Spleen (tissue), 11 donors: Measurements from ENCODE around the gene CD1B. TPM values are rescaled to one million over a fixed set of nuclear protein-coding genes. Genes with fewer than 3 reads are reported as not detected.
A peak's percentile ranks its signal among the peaks of the same experiment; 100 is the strongest.

Experiments
- DNase-seq: peaks from one replicate; pipeline ENCODE4 v3.0.0-alpha.2; 2020
- H3K27ac ChIP-seq, 8 donors: fragments of 200-600 bp; sonication (generic) in 7 of 8; 1 replicate in 4 of 8; 2 replicates in 4 of 8; pipeline versions ENCODE4 v1.5.0 to v1.8.0; 2016 to 2021; ENCODE audit warnings: inconsistent platforms in 4 of 8, mild to moderate bottlenecking in 4 of 8, moderate library complexity in 1 of 8
- H3K27me3 ChIP-seq, 7 donors: fragments of 200-600 bp; sonication (generic) in 6 of 7; replicated peaks in 1 of 7; 1 replicate in 4 of 7; 2 replicates in 3 of 7; pipeline versions ENCODE4 v1.5.0 to v1.8.0; 2016 to 2021; ENCODE audit warnings: inconsistent platforms in 3 of 7, mild to moderate bottlenecking in 1 of 7
- H3K36me3 ChIP-seq, 6 donors: fragments of 200-600 bp; sonication (generic) in 5 of 6; 1 replicate in 4 of 6; 2 replicates in 2 of 6; pipeline versions ENCODE4 v1.5.0 to v1.8.0; 2016 to 2021; ENCODE audit warnings: inconsistent platforms in 2 of 6
- H3K4me1 ChIP-seq, 6 donors: fragments of 200-600 bp; sonication (generic) in 5 of 6; 1 replicate in 3 of 6; 2 replicates in 3 of 6; pipeline versions ENCODE4 v1.5.0 to v1.8.0; 2016 to 2021; ENCODE audit warnings: inconsistent platforms in 3 of 6
- H3K4me3 ChIP-seq, 8 donors: fragments of 200-600 bp; sonication (generic) in 7 of 8; 1 replicate in 4 of 8; 2 replicates in 4 of 8; pipeline versions ENCODE4 v1.5.0 to v1.8.0; 2016 to 2021; ENCODE audit warnings: inconsistent platforms in 4 of 8, mild to moderate bottlenecking in 4 of 8, moderate library complexity in 2 of 8
- H3K9me3 ChIP-seq, 8 donors: fragments of 200-600 bp; sonication (generic) in 7 of 8; 1 replicate in 4 of 8; 2 replicates in 4 of 8; pipeline versions ENCODE4 v1.5.0 to v1.8.0; 2016 to 2021; ENCODE audit warnings: inconsistent platforms in 4 of 8
- POLR2A ChIP-seq, 3 donors: fragments of 450-650 bp; IDR thresholded peaks; one replicate each; pipeline ENCODE4 v1.5.1; 2017; ENCODE audit warnings: antibody characterized with exemption in 3 of 3, mild to moderate bottlenecking in 1 of 3
- POLR2AphosphoS5 ChIP-seq, 3 donors: sonication (generic); formaldehyde crosslinking; IDR thresholded peaks; one replicate each; pipeline ENCODE4 v1.5.1; 2017; ENCODE audit warnings: antibody characterized with exemption in 3 of 3
- WGBS, 5 donors: extraction: QIAGEN DNeasy Blood & Tissue Kit in 3 of 5; methylation state at CpG; one replicate each; pipeline versions ENCODE4 v1.1.5 to v1.1.7; 2013 to 2018; 5-methylcytosine and 5-hydroxymethylcytosine counted together
- intact Hi-C: fragments of 100-400 bp; cut with DNase I; formaldehyde crosslinking; loops from one replicate; pipeline ENCODE4 v1.15.0; 2023; ENCODE audit warnings: low total_unique reads
- polyA plus RNA-seq, 3 donors: library from polyadenylated mRNA; stranded (reverse); fragments of 200-250 nt; gene quantifications; one replicate each; pipeline ENCODE4 v1.2.1, GENCODE V29; 2013
- total RNA-seq, 7 donors: library from RNA; depleted of rRNA in 3 of 7; stranded (reverse); fragments of >200 nt in 3 of 7; fragmentation: NEBNext Ultra II Directional in 4 of 7; extraction: Animal tissue kit (Norgen Biotek cat#: 25700) in 4 of 7; gene quantifications; one replicate each; pipeline versions ENCODE4 v1.1.0 to v1.2.1, GENCODE V29; 2016 to 2021
- TF ChIP-seq, protein P1 (sequence below), 11 experiments: fragments of 200-600 bp in 7 of 11; fragments of 450-650 bp in 4 of 11; sonication (generic) in 4 of 11; IDR thresholded peaks in 8 of 11; conservative IDR thresholded peaks in 3 of 11; 1 replicate in 7 of 11; 2 replicates in 4 of 11; pipeline versions ENCODE4 v1.4.0 to v1.8.0; 2016 to 2021; ENCODE audit warnings: antibody characterized with exemption in 11 of 11, inconsistent platforms in 4 of 11, mild to moderate bottlenecking in 1 of 11
- donor health status: healthy with polysubstance abuse.
- donor health status: DM: no; HTN: no; CAD: no; lungs with moderate emphysema.
- donor health status: DM: no; HTN: no; CAD: no.
- donor health status: Bipolar disorder and iron deficiency.
- donor health status: healthy.
- donor health status: DM: no; HTN: no; CAD: no.
- donor health status: DM: yes; HTN: yes; CAD: no.

The CD1B gene
- total and polyA plus RNA-seq, 10 donors, result 0.11 to 0.37 (median 0.33) TPM; not detected in 6

DNA sequence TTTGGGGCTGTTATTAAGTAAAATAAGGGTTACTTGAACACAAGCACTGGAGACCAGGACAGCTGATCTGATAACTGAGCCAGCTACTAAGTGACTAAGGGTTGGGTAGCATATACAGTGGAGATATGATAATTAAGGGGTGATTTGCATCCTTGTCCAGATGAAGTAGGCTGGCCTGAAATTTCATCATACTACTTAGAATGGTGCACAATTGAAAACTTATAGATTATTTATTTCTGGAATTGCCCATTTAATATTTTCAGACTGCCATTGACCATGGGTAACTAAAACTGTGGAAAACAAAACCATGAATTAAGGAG is 3.8 kb upstream of the CD1B start:
- no peak for TF ChIP-seq POLR2A (IDR thresholded peaks at IDR 0.05)
- TF ChIP-seq POLR2AphosphoS5 (IDR thresholded peaks at IDR 0.05), result no peak
- TF ChIP-seq, protein P1, sequence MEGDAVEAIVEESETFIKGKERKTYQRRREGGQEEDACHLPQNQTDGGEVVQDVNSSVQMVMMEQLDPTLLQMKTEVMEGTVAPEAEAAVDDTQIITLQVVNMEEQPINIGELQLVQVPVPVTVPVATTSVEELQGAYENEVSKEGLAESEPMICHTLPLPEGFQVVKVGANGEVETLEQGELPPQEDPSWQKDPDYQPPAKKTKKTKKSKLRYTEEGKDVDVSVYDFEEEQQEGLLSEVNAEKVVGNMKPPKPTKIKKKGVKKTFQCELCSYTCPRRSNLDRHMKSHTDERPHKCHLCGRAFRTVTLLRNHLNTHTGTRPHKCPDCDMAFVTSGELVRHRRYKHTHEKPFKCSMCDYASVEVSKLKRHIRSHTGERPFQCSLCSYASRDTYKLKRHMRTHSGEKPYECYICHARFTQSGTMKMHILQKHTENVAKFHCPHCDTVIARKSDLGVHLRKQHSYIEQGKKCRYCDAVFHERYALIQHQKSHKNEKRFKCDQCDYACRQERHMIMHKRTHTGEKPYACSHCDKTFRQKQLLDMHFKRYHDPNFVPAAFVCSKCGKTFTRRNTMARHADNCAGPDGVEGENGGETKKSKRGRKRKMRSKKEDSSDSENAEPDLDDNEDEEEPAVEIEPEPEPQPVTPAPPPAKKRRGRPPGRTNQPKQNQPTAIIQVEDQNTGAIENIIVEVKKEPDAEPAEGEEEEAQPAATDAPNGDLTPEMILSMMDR (IDR thresholded peaks at IDR 0.05 in 8 of 11, conservative IDR thresholded peaks at IDR 0.05 in 3 of 11), result no peak
- Histone ChIP-seq H3K4me3 (no peak overlapping the region), H3K36me3 (no peaks in the 10 kb centered on the region), H3K9me3 (peaks cover 0 to 5% (median 1%) of the 10 kb centered on the region in 8 donors), H3K27me3 (peaks cover 0 to 7% (median 0%) of the 10 kb centered on the region in 7 donors), H3K4me1 (peaks cover 0 to 37% (median 11%) of the 10 kb centered on the region in 6 donors), H3K27ac (no peak overlapping the region)
- DNase-seq, result no peak
- intact Hi-C loops, result no loop called here

DNA sequence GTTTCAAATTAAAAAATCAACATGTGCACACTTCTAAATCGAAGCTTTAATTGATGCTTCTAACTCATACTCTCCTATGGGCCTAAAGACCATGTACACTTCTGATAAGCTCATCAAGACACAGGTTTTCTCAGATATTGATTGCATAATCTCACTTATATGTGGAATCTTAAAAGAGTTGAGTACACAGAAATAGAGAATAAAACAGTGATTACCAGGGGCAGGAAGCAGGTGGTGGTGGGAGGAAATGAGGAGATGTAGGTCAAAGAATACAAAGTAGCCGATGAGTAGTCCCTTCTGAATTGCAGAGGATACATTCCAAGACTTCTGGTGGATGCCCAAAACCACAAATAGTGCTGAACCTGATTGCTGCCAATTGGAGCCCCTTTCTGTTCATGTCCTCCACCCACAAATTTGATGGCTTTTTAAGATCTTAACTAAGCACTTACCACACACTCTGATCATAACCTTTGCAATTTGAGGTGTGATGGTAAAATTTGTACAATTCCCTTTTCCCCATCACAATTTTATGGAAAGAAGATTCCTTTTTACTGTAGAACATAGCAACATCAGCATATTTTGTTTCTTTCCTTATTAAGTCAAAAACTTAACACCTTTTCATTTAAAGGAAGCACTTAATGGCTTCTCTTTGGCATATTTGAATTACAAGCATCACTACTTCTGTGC is 3.3 kb upstream of the CD1B start:
- intact Hi-C loops, result no loop called here
- TF ChIP-seq POLR2A (IDR thresholded peaks at IDR 0.05) (no peak), POLR2AphosphoS5 (IDR thresholded peaks at IDR 0.05) (no peak)
- TF ChIP-seq, protein P1 (IDR thresholded peaks at IDR 0.05 in 8 of 11, conservative IDR thresholded peaks at IDR 0.05 in 3 of 11), result no peak
- Histone ChIP-seq H3K27ac (no peak overlapping the region), H3K36me3 (no peaks in the 10 kb centered on the region), H3K4me1 (peaks cover 0 to 42% (median 14%) of the 10 kb centered on the region in 6 donors), H3K9me3 (peaks cover 0 to 5% (median 0%) of the 10 kb centered on the region in 8 donors), H3K4me3 (no peak overlapping the region), H3K27me3 (peaks cover 0 to 7% (median 0%) of the 10 kb centered on the region in 7 donors)
- DNase-seq, result no peak
- 37 to 63% (median 42%) methylated on average over 2 of the region's 2 CpGs for WGBS, 5 donors

DNA sequence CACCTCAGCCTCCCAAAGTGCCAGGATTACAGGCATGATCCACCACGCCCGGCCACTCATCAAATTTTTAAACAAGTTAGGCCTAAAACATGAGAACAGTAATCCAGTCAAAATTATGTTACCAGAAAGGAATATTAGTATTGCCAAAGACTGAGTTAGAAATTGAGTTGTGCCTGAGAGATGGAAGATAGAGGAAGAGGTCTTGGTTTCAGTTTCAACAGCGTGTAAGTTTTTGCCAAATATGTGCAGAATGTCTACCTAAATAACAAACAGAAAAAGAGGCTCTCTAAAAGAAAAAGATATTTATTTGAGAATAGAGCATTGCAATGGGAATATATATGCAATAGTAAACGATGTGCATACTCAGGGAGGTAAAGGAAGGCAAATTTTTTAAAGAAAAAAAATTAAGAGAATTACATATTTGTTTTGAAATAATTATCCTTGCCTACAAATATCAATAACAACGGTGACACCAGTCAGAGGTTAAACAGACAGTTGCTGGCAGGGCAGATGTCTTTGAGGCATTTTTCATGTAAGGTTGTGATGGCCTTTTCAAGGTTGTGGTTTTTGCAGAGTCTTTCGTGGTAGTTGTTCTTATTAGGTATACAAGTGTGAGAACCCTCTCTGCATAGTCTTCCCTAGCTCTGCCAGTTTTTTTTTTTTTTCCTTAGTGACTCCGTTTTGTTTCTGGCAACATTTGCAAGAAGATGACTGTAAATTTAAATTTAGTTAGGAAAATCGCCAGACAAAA is 2.2 kb upstream of the CD1B start:
- no peak overlapping the region for H3K4me3 ChIP-seq
- H3K4me1 ChIP-seq, result peaks cover 0 to 53% (median 19%) of the 10 kb centered on the region in 6 donors
- 53 to 66% (median 63%) methylated on average over 8 of the region's 8 CpGs for WGBS, 5 donors
- H3K27me3 ChIP-seq, result peaks cover 0 to 7% (median 0%) of the 10 kb centered on the region in 7 donors
- no peaks in the 10 kb centered on the region for H3K36me3 ChIP-seq
- TF ChIP-seq POLR2A (IDR thresholded peaks at IDR 0.05) (no peak), POLR2AphosphoS5 (IDR thresholded peaks at IDR 0.05) (no peak)
- TF ChIP-seq, protein P1 (IDR thresholded peaks at IDR 0.05 in 8 of 11, conservative IDR thresholded peaks at IDR 0.05 in 3 of 11), result no peak
- intact Hi-C loops, result no loop called here
- no peak for DNase-seq
- H3K9me3 ChIP-seq, result peaks cover 0 to 5% (median 0%) of the 10 kb centered on the region in 8 donors
- H3K27ac ChIP-seq, result peak overlapping the region in 1 of 8 donors; percentile 5

DNA sequence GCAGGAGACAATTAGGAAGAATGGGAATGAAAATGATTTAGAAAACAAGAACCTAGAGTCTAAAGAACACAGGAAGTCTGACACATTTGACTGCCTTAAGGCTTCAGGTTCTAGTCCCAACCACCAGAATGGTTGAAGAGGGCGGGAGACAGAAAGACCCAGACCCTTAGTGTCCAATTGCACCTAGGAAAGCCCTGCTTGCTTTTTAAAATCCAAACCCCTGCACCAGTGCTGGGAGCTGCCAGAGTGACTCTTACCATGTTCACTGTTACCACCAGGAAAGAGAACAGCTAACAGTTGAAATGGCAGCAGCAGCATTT is 265 bp downstream of the CD1B start:
- H3K27ac ChIP-seq, result no peak overlapping the region

More for the DNA sequence above, 265 bp downstream of the CD1B start:
- peaks cover 0 to 2% (median 0%) of the 10 kb centered on the region in 7 donors for H3K27me3 ChIP-seq
- TF ChIP-seq POLR2A (IDR thresholded peaks at IDR 0.05) (no peak), POLR2AphosphoS5 (IDR thresholded peaks at IDR 0.05) (no peak)
- TF ChIP-seq, protein P1 (IDR thresholded peaks at IDR 0.05 in 8 of 11, conservative IDR thresholded peaks at IDR 0.05 in 3 of 11), result no peak
- 73 to 96% (median 92%) methylated on average over 1 of the region's 1 CpG for WGBS, 5 donors
- peaks cover 0 to 66% (median 20%) of the 10 kb centered on the region in 6 donors for H3K4me1 ChIP-seq
- no peaks in the 10 kb centered on the region for H3K36me3 ChIP-seq
- DNase-seq, result no peak
- no peaks in the 10 kb centered on the region for H3K9me3 ChIP-seq
- H3K4me3 ChIP-seq, result no peak overlapping the region
- intact Hi-C loops, result no loop called here
